SK-N-SH treated with all-trans-retinoic acid at 6 μM for 48 hours (cell line): Measurements from ENCODE around the gene IQSEC1.

Experiments used
- ARNTL ChIP-seq: fragments of 450-650 bp; formaldehyde crosslinking; IDR thresholded peaks from 2 replicates; pipeline ENCODE4 v1.5.0; 2020; ENCODE audit warnings: low read depth, mild to moderate bottlenecking, moderate library complexity, borderline replicate concordance
- CREB5 ChIP-seq: fragments of 250-450 bp; sonication (Bioruptor Pico); IDR thresholded peaks from 2 replicates; pipeline ENCODE4 v1.5.1; 2020; ENCODE audit warnings: low read depth, mild to moderate bottlenecking, moderate library complexity
- CSDC2 ChIP-seq: fragments of 250-450 bp; sonication (Bioruptor Pico); IDR thresholded peaks from 2 replicates; pipeline ENCODE4 v1.5.0; 2020; ENCODE audit warnings: mild to moderate bottlenecking, moderate library complexity
- GLIS3 ChIP-seq: fragments of 250-450 bp; sonication (Bioruptor Pico); IDR thresholded peaks from 2 replicates; pipeline ENCODE4 v1.5.0; 2020; ENCODE audit warnings: mild to moderate bottlenecking, moderate library complexity
- ISL1 ChIP-seq: fragments of 250-450 bp; sonication (Bioruptor Pico); IDR thresholded peaks from 2 replicates; pipeline ENCODE4 v2.1.2; 2022; ENCODE audit warnings: mild to moderate bottlenecking, moderate library complexity
- OSR1 ChIP-seq: fragments of 250-450 bp; sonication (Bioruptor Pico); IDR thresholded peaks from 2 replicates; pipeline ENCODE4 v1.8.0; 2022; ENCODE audit warnings: moderate library complexity, mild to moderate bottlenecking, inconsistent platforms
- PATZ1 ChIP-seq: fragments of 250-450 bp; sonication (Bioruptor Pico); IDR thresholded peaks from 2 replicates; pipeline ENCODE4 v1.8.0; 2020; ENCODE audit warnings: mild to moderate bottlenecking, moderate library complexity, borderline replicate concordance
- RARB ChIP-seq: fragments of 250-450 bp; sonication (Bioruptor Pico); IDR thresholded peaks from 2 replicates; pipeline ENCODE4 v1.8.0; 2021; ENCODE audit warnings: mild to moderate bottlenecking, moderate library complexity
- TCF4 ChIP-seq: fragments of 250-450 bp; sonication (Bioruptor Pico); IDR thresholded peaks from 2 replicates; pipeline ENCODE4 v1.8.0; 2021; ENCODE audit warnings: mild to moderate bottlenecking, moderate library complexity, borderline replicate concordance
- TSHZ2 ChIP-seq: fragments of 250-450 bp; sonication (Bioruptor Pico); IDR thresholded peaks from 2 replicates; pipeline ENCODE4 v1.5.0; 2020; ENCODE audit warnings: mild to moderate bottlenecking, moderate library complexity
- ZC3H10 ChIP-seq: fragments of 250-450 bp; sonication (Bioruptor Pico); IDR thresholded peaks from 2 replicates; pipeline ENCODE4 v1.5.1; 2021; ENCODE audit warnings: mild to moderate bottlenecking, moderate library complexity
- ZFP3 ChIP-seq: fragments of 250-450 bp; sonication (Bioruptor Pico); IDR thresholded peaks from 2 replicates; pipeline ENCODE4 v1.5.0; 2020; ENCODE audit warnings: mild to moderate bottlenecking, moderate library complexity
- ZFP30 ChIP-seq: fragments of 450-650 bp; formaldehyde crosslinking; IDR thresholded peaks from 2 replicates; pipeline ENCODE4 v1.5.0; 2022; ENCODE audit warnings: mild to moderate bottlenecking, moderate library complexity
- ZNF70 ChIP-seq: fragments of 450-650 bp; formaldehyde crosslinking; IDR thresholded peaks from 2 replicates; pipeline ENCODE4 v1.5.0; 2020; ENCODE audit warnings: mild to moderate bottlenecking, moderate library complexity

GRCh38 chr3:13040361-13041074 is 32.7 kb downstream of the IQSEC1 start:
- no peak for TF ChIP-seq PATZ1 (CRISPR knock-in tag)
- TF ChIP-seq CSDC2 (CRISPR knock-in tag): no peak
- no peak for TF ChIP-seq CREB5 (CRISPR knock-in tag)
- peak; percentile 72; the same call in 1 of the 2 replicates for TF ChIP-seq ZFP3 (CRISPR knock-in tag)
- TF ChIP-seq RARB (CRISPR knock-in tag): no peak
- no peak for TF ChIP-seq TSHZ2 (CRISPR knock-in tag)
- TF ChIP-seq TCF4 (CRISPR knock-in tag): no peak
- TF ChIP-seq ZC3H10 (CRISPR knock-in tag): no peak
- no peak for TF ChIP-seq ISL1 (CRISPR knock-in tag)
- no peak for TF ChIP-seq ARNTL (CRISPR knock-in tag)
- TF ChIP-seq OSR1 (CRISPR knock-in tag): no peak
- TF ChIP-seq ZFP30: no peak
- TF ChIP-seq GLIS3 (CRISPR knock-in tag): no peak
- TF ChIP-seq ZNF70: no peak
